IMR-90 (cell line): Measurements from ENCODE around the gene TNFRSF9. TPM values are rescaled to one million over a fixed set of nuclear protein-coding genes. Genes with fewer than 3 reads are reported as not detected.

Experiments
- ATAC-seq: fragments of 200-7000 bp; cut with Tn5 transposase; 2 replicates; pipeline ENCODE4 v1.9.1; 2020; ENCODE audit warnings: low read depth, mild to moderate bottlenecking, moderate library complexity
- BruUV-seq: library from RNA; stranded (reverse); fragments of 400-500 nt; replicated peaks from 2 replicates; lab custom pipeline; 2021; lab: Mats Ljungman, UMichigan
- CTCF ChIA-PET: fragments of 300-600 bp; formaldehyde crosslinking; extraction: SDS; loops from one replicate; lab custom pipeline; 2021; ENCODE audit warnings: antibody characterized with exemption; lab: Yijun Ruan, JAX
- POLR2A ChIA-PET: fragments of 300-600 bp; sonication (Branson Sonifier 250); formaldehyde crosslinking; loops from one replicate; lab custom pipeline; 2022; ENCODE audit warnings: antibody characterized with exemption; ENCODE audit not compliant: unreplicated experiment; lab: Charles Lee
- DNase-seq: peaks from one replicate; pipeline ENCODE4 v3.0.0; 2013
- H2AFZ ChIP-seq: replicated peaks from 2 replicates; pipeline ENCODE3; 2013; ENCODE audit warnings: low read length, mild to moderate bottlenecking; ENCODE audit not compliant: poor library complexity
- H2AK5ac ChIP-seq: 2 replicates; pipeline ENCODE4 v1.6.1; 2013; ENCODE audit warnings: low read depth, low read length, inconsistent platforms
- H2AK9ac ChIP-seq: replicated peaks from 2 replicates; pipeline ENCODE3; 2013; ENCODE audit warnings: mild to moderate bottlenecking, low read depth, low read length, moderate library complexity; ENCODE audit not compliant: poor library complexity
- H2BK120ac ChIP-seq: 2 replicates; pipeline ENCODE4 v1.6.1; 2013; ENCODE audit warnings: low read depth, low read length, inconsistent platforms
- H2BK15ac ChIP-seq: 3 replicates; pipeline ENCODE4 v1.6.1; 2013; ENCODE audit warnings: low read depth, low read length, inconsistent platforms
- H2BK20ac ChIP-seq: 2 replicates; pipeline ENCODE4 v1.6.1; 2013; ENCODE audit warnings: low read depth, mild to moderate bottlenecking, inconsistent platforms, low read length, moderate library complexity
- H2BK5ac ChIP-seq: 2 replicates; pipeline ENCODE4 v1.6.1; 2013; ENCODE audit warnings: mild to moderate bottlenecking, low read depth, low read length, inconsistent platforms; ENCODE audit not compliant: poor library complexity, severe bottlenecking
- H3K14ac ChIP-seq: replicated peaks from 2 replicates; pipeline ENCODE4 v1.6.1; 2013; ENCODE audit warnings: low read depth, low read length, inconsistent platforms
- H3K18ac ChIP-seq: 2 replicates; pipeline ENCODE4 v1.6.1; 2013; ENCODE audit warnings: low read depth, low read length, control low read depth
- H3K23ac ChIP-seq: 2 replicates; pipeline ENCODE4 v1.6.1; 2013; ENCODE audit warnings: low read depth, low read length, inconsistent platforms
- H3K27ac ChIP-seq: 2 replicates; pipeline ENCODE4 v1.5.1; 2013; ENCODE audit warnings: mild to moderate bottlenecking, control low read depth, low read length; ENCODE audit not compliant: insufficient read depth
- H3K27me3 ChIP-seq: 2 replicates; pipeline ENCODE4 v1.6.1; 2013; ENCODE audit warnings: low read length; ENCODE audit not compliant: control insufficient read depth, insufficient read depth
- H3K36me3 ChIP-seq: 2 replicates; pipeline ENCODE4 v1.6.1; 2013; ENCODE audit warnings: low read length, mixed read lengths; ENCODE audit not compliant: control insufficient read depth, insufficient read depth
- H3K4ac ChIP-seq: 2 replicates; pipeline ENCODE4 v1.6.1; 2013; ENCODE audit warnings: low read depth, low read length, inconsistent platforms
- H3K4me1 ChIP-seq: 2 replicates; pipeline ENCODE4 v1.6.1; 2013; ENCODE audit warnings: low read length, mixed read lengths; ENCODE audit not compliant: control insufficient read depth, insufficient read depth
- H3K4me2 ChIP-seq: 2 replicates; pipeline ENCODE4 v1.6.1; 2013; ENCODE audit warnings: low read depth, mild to moderate bottlenecking, control low read depth, low read length, moderate library complexity
- H3K4me3 ChIP-seq: 2 replicates; pipeline ENCODE4 v1.5.1; 2013; ENCODE audit warnings: low read depth, mild to moderate bottlenecking, control low read depth, low read length, moderate library complexity; ENCODE audit not compliant: insufficient read depth
- H3K56ac ChIP-seq: 2 replicates; pipeline ENCODE4 v1.6.1; 2013; ENCODE audit warnings: low read length, inconsistent platforms; ENCODE audit not compliant: insufficient read depth; ENCODE audit errors: extremely low read depth
- H3K79me1 ChIP-seq, 2 experiments: 2 replicates each; pipeline ENCODE4 v1.6.1; 2013; ENCODE audit warnings: low read length in 2 of 2, inconsistent platforms in 1 of 2, low read depth in 1 of 2
- H3K9ac ChIP-seq: 2 replicates; pipeline ENCODE4 v1.6.1; 2013; ENCODE audit warnings: low read depth, low read length, control low read depth
- H3K9me1 ChIP-seq: 2 replicates; pipeline ENCODE4 v1.6.1; 2013; ENCODE audit warnings: low read length, inconsistent platforms; ENCODE audit not compliant: insufficient read depth
- H3K9me3 ChIP-seq: 2 replicates; pipeline ENCODE4 v1.6.1; 2013; ENCODE audit warnings: low read length; ENCODE audit not compliant: control insufficient read depth, insufficient read depth
- H4K20me1 ChIP-seq: 2 replicates; pipeline ENCODE4 v1.6.1; 2013; ENCODE audit warnings: low read length, inconsistent platforms; ENCODE audit not compliant: insufficient read depth
- H4K5ac ChIP-seq: 2 replicates; pipeline ENCODE4 v1.6.1; 2013; ENCODE audit warnings: mild to moderate bottlenecking, low read depth, low read length, control low read depth
- H4K8ac ChIP-seq, 2 experiments: 2 replicates each; pipeline ENCODE4 v1.6.1; 2013; ENCODE audit warnings: low read depth in 2 of 2, low read length in 2 of 2, control low read depth in 1 of 2, inconsistent platforms in 1 of 2
- H4K91ac ChIP-seq: 2 replicates; pipeline ENCODE4 v1.6.1; 2013; ENCODE audit warnings: low read depth, low read length, inconsistent platforms; ENCODE audit not compliant: insufficient read depth
- MAFK ChIP-seq: IDR thresholded peaks from 2 replicates; pipeline ENCODE4 v1.6.1; 2012; ENCODE audit warnings: low read depth, low read length, improper control_type of control experiment
- RCOR1 ChIP-seq: IDR thresholded peaks from 2 replicates; pipeline ENCODE4 v1.6.1; 2012; ENCODE audit warnings: mild to moderate bottlenecking, low read length, improper control_type of control experiment; ENCODE audit not compliant: insufficient replicate concordance
- WGBS, 2 experiments: methylation state at CpG; one replicate each; pipeline versions ENCODE4 v1.1.5 to v1.1.7; 2013; ENCODE audit warnings: missing lambda C conversion rate in 2 of 2; ENCODE audit not compliant: insufficient read length in 1 of 2; ENCODE audit errors: extremely low coverage in 2 of 2; 5-methylcytosine and 5-hydroxymethylcytosine counted together
- dilution Hi-C: fragments of 300-500 bp; cut with HindIII; formaldehyde crosslinking; loops from one replicate; pipeline ENCODE4 v1.14.3; 2018; ENCODE audit warnings: low sequenced_read_pairs; ENCODE audit not compliant: unreplicated experiment
- in situ Hi-C: fragments of 300-500 bp; cut with MboI; formaldehyde crosslinking; loops from 3 replicates; pipeline ENCODE4 v1.14.3; 2019; ENCODE audit warnings: low sequenced_read_pairs, inconsistent platforms, mixed read lengths
- intact Hi-C: fragments of 100-400 bp; cut with micrococcal nuclease; formaldehyde crosslinking; loops from 2 replicates; pipeline ENCODE4 v1.10.0; 2022
- polyA plus RNA-seq, 3 experiments: library from polyadenylated mRNA; depleted of rRNA; stranded (reverse); fragments of >200 nt; gene quantifications; 2 replicates each; pipeline ENCODE4 v1.2.3, GENCODE V29; 2012; ENCODE audit warnings: low replicate concordance in 1 of 3
- total RNA-seq: library from RNA; depleted of rRNA; stranded (reverse); fragments of >200 nt; gene quantifications from 2 replicates; pipeline ENCODE4 v1.2.3, GENCODE V29; 2012

Gene TNFRSF9
- total and polyA plus RNA-seq, 2 of the 4 experiments (the other 2 are of a cell fraction): 0.43 to 0.72 TPM

- TF ChIP-seq RCOR1: no peak
Measured at GRCh38 chr1:7873801-7874795, 66.5 kb downstream of the TNFRSF9 start (continued).

- Histone ChIP-seq H3K9me1 (no peaks in the 10 kb centered on the region), H2BK5ac (no peak overlapping the region), H4K5ac (no peak overlapping the region), H3K4ac (no peak overlapping the region), H2AK5ac (no peak overlapping the region), H3K9ac (no peak overlapping the region), H3K4me2 (no peak overlapping the region), H3K14ac (no peak overlapping the region), H3K27me3 (peaks cover 7% of the 10 kb centered on the region), H3K36me3 (no peaks in the 10 kb centered on the region), H3K18ac (no peak overlapping the region), H3K56ac (no peak overlapping the region), H4K91ac (no peak overlapping the region), H3K23ac (no peak overlapping the region), H3K27ac (no peak overlapping the region), H3K9me3 (peaks cover 3% of the 10 kb centered on the region; the same call in 1 of the 2 replicates), H2BK15ac (no peak overlapping the region), H2AK9ac (no peak overlapping the region), H2AFZ (peak overlapping the region; percentile 43), H4K20me1 (no peaks in the 10 kb centered on the region), H2BK120ac (no peak overlapping the region), H2BK20ac (no peak overlapping the region), H4K8ac (no peak overlapping the region), H3K79me1 (no peaks in the 10 kb centered on the region), H3K4me1 (no peaks in the 10 kb centered on the region), H3K4me3 (no peak overlapping the region)
- no CpG with 5 or more reads among the region's 6 CpGs for WGBS, 2 experiments
- ATAC-seq (no peak), DNase-seq (no peak)
- POLR2A ChIA-PET: no interaction called here
- intact Hi-C loops (no loop called here), in situ Hi-C loops (no loop called here), dilution Hi-C loops (no loop called here)
- CTCF ChIA-PET: no interaction called here
- TF ChIP-seq MAFK: no peak
- no TSS peak for BruUV-seq
Measured at GRCh38 chr1:7871136-7871535, 69.5 kb downstream of the TNFRSF9 start.
